Choroid plexus epithelial cell (primary cell): ENCODE results near the gene PABPN1.

ENCODE experiments used
- DNase-seq: peaks from one replicate; pipeline ENCODE4 v3.0.0-alpha.2; 2010; ENCODE audit warnings: low read depth
- H3K4me3 ChIP-seq: 2 replicates; pipeline ENCODE4 v1.5.1; 2011; ENCODE audit warnings: low read depth, mild to moderate bottlenecking, control low read depth, low read length, moderate library complexity
- TF ChIP-seq, protein P1 (sequence below): conservative IDR thresholded peaks from 2 replicates; pipeline ENCODE4 v1.5.1; 2011; ENCODE audit warnings: low read depth, mild to moderate bottlenecking, control low read depth, inconsistent platforms, low read length, moderate library complexity

The PABPN1 gene

DNA sequence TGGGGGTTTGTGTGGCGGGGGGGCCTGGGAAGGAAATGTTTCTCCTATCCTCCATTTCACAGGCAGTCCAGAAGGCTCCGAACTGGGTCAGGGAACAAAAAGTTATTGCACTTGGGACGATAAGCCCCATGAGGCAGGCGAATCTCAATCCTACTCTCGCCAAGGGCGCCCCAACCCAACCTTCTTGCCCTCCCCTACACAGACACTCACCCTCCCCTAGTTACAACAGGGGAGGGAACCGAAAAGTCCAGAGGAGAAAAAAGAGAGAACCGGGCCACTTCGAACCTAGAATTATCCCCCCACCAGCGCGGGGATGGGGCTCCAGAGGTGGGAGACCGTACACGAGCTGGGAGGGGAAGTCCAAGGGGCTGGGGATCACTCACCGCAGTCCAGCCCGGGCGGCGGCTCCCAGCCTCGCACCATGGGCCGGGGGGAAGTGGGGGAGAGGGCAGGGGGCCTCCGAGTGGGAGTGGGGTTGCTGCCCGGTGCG lies 35.7 kb upstream of the PABPN1 start:
- peak overlapping the region; percentile 80 for H3K4me3 ChIP-seq
- TF ChIP-seq, protein P1, sequence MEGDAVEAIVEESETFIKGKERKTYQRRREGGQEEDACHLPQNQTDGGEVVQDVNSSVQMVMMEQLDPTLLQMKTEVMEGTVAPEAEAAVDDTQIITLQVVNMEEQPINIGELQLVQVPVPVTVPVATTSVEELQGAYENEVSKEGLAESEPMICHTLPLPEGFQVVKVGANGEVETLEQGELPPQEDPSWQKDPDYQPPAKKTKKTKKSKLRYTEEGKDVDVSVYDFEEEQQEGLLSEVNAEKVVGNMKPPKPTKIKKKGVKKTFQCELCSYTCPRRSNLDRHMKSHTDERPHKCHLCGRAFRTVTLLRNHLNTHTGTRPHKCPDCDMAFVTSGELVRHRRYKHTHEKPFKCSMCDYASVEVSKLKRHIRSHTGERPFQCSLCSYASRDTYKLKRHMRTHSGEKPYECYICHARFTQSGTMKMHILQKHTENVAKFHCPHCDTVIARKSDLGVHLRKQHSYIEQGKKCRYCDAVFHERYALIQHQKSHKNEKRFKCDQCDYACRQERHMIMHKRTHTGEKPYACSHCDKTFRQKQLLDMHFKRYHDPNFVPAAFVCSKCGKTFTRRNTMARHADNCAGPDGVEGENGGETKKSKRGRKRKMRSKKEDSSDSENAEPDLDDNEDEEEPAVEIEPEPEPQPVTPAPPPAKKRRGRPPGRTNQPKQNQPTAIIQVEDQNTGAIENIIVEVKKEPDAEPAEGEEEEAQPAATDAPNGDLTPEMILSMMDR, result no peak
- DNase-seq, result no peak

DNA sequence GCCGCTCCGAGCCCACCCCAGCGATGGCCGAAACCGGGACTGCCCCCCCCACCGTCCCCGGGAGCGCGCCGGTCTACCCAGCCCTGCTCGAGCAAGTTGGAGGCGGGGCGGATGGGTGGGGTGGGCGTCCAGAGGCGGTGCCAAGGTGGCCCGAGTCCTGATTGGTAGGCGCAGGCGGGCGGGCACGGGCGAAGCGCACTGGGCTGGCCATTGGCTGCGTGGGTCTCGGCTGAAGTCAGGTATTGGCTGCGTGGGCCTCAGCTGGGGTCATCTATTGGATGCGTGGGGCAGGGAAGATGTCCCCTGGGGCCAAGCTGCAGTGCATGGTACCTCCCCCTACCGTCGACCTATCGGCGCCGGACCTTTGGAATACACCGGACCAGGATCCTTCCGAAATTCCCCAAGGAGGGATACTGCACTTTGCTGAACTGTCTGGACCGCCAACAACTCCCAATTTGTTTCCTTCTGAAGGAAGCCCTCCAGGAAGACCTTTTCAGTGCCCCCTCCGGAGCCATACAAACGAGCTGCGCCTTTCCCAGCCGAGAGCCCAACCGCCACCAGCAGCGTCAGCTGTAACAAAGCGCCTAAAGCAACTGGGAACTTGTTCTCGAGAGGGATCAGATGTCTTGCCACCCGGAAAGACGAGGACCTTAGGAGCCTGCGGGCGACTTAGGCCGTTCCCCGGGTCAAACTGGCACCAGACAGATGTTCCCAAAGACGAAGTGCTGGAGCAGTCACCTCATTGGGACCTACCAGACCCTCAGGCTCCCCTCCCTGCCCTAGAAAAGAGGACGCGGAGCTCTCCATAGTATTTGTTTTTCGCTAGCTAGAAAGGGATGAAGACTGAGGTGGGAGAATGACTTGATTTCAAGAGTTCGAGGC lies 35.0 kb upstream of the PABPN1 start, which contains the start of gene HOMEZ:
Gene HOMEZ (minus strand): TSS at position 113 of the 882 bp plus-strand sequence. CDS start 180 bp downstream, outside the sequence.
- peak within 1 kb of the TSS; percentile 80 for H3K4me3 ChIP-seq
- TF ChIP-seq, protein P1, result no peak
- peak; percentile 99 for DNase-seq

DNA sequence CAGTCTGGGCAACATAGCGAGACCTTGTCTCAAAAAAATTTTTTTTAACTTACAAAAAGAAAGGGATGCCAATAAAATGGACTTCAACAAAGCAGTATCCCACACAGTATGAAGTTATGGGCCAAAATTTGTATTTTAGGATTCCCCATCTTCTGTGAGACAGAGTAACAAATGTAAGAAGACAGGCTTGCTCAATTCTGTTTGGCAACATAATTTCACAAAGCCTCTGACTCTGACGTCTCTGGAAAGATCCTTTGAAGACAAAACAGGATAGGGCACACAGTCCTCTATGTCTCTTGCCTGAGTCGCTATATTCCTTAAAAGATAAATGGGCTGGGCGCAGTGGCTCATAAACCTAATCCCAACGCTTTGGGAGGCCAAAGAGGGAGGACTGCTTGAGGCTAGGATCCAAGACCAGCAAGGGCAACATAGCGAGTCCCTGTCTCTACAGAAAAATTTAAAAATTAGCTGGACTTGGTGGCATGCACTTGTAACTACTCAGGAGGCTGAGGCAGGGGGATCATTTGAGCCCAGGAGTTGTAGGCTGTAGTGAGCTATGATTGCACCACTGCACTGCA lies 34.3 kb upstream of the PABPN1 start:
- H3K4me3 ChIP-seq, result peak overlapping the region; percentile 80
- DNase-seq, result peak; percentile 24
- TF ChIP-seq, protein P1, result no peak

DNA sequence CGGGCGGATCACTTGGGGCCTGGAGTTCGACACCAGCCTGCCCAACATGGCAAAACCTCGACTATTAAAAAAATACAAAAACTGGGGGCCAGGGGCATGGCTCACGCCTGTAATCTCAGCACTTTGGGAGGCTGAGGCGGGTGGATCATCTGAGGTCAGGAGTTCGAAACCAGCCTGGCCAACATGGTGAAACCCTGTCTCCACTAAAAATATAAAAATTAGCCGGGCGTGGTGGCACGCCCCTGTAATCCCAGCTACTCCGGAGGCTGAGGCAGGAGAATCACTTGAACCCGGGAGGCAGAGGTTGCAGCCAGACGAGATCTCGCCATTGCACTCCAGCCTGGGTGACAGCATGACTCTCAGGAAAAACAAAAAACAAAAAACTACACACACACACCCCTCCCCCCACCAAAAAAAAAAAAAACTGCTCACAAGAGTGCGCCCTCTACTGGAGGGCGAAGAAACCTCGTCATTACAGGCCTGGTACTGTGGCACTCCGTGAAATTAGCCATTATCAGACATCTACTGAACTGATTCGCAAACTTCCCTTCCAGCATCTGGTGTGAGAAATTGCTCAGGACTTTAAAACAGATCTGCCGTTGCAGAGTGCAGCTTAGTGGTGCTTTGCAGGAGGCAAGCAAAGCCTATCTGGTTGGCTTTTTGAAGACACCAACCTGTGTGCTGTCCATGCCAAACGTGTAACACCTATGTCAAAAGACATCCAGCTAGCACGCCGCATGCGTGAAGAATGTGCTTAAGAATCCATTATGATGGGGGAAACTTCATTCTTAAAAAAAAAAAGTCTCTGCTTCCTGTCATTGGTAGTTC lies 26.3 kb upstream of the PABPN1 start:
- H3K4me3 ChIP-seq, result no peak overlapping the region
- TF ChIP-seq, protein P1, result peak; percentile 90

DNA sequence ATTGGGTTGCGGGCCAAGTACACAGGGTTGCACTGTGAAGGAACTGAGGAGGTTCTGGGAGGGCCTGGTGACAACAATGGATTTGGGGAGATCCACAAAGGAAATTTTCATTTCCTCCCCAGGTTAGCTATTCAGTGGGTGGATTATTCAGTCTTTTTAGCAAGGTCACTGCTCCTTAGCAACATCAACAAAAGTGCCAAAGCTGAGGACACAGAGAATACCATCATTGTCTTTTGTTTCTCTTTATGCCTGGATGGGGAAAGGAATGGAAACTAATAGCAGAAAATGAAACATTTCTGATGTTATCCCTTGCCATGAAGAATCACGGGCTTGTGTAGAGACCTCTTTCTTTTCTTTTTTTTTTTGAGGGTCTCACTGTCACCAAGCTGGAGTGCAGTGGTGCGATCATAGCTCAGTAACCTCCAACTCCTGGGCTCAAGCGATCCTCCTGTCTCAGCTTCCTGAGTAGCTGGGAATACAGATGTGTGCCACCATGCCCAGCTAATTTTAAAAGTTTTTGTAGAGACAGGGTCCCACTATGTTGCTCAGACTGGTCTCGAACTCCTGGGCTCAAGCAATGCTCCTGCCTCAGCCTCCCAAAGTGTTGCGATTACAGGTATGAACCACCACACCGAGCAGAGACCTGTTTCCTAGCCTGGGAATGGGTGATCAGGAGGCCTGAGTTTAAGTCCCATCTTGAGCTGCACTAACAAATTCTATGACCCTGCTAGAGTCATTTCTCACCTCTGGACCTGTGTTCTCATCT lies 25.1 kb upstream of the PABPN1 start:
- no peak for DNase-seq
- TF ChIP-seq, protein P1, result no peak

More for the DNA sequence above, 26.3 kb upstream of the PABPN1 start:
- peak; percentile 66 for DNase-seq

DNA sequence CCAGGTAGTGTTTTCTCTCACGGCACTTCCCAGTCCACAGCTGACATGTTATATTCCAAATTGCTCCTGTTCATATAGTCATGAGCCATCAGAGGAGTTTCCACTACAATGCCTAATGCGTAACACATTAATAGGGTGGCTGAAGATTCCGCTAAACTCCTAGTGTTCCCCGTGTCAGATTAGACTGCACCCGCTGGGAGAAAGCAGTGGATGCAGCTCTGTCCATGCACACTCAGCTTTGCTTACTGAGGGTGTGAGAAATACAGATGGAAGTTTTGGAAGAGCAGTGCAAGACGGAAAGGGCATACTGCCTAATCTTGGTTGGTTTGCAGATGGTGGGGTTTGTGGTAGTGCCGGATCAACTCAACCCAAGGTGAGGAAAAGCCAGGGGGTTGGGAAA lies 24.2 kb upstream of the PABPN1 start:
- DNase-seq, result no peak
- TF ChIP-seq, protein P1, result no peak
- H3K4me3 ChIP-seq, result no peak overlapping the region

More for the DNA sequence above, 25.1 kb upstream of the PABPN1 start:
- H3K4me3 ChIP-seq, result no peak overlapping the region
